Prostate gland (tissue), 2 donors: ENCODE results near the gene CELF1. TPM values are rescaled to one million over a fixed set of nuclear protein-coding genes. Genes with fewer than 3 reads are reported as not detected.

Experiments used
- DNase-seq: peaks from one replicate; pipeline ENCODE4 v3.0.0-alpha.2; 2019; ENCODE audit warnings: low spot score
- H3K27ac ChIP-seq, 2 donors: fragments of 200-600 bp; sonication (generic); 2 replicates each; pipeline ENCODE4 v1.5.1; 2017 to 2019
- H3K27me3 ChIP-seq: fragments of 200-600 bp; sonication (generic); replicated peaks from 2 replicates; pipeline ENCODE4 v1.5.1; 2019; ENCODE audit not compliant: insufficient read depth
- H3K36me3 ChIP-seq, 2 donors: fragments of 200-600 bp; sonication (generic); 1 replicate in 1 of 2; 2 replicates in 1 of 2; pipeline versions ENCODE4 v1.5.1 to v1.8.1; 2017 to 2019
- H3K4me1 ChIP-seq: fragments of 200-600 bp; sonication (generic); replicated peaks from 2 replicates; pipeline ENCODE4 v1.5.1; 2019
- H3K4me3 ChIP-seq, 2 donors: fragments of 200-600 bp; sonication (generic); 2 replicates each; pipeline ENCODE4 v1.5.1; 2017 to 2019
- H3K9me3 ChIP-seq: fragments of 200-600 bp; sonication (generic); 2 replicates; pipeline ENCODE4 v1.5.1; 2017
- POLR2A ChIP-seq: fragments of 450-650 bp; IDR thresholded peaks from one replicate; pipeline ENCODE4 v1.6.1; 2016; ENCODE audit warnings: antibody characterized with exemption, mild to moderate bottlenecking
- POLR2AphosphoS5 ChIP-seq: sonication (generic); formaldehyde crosslinking; IDR thresholded peaks from one replicate; pipeline ENCODE4 v1.6.1; 2017; ENCODE audit warnings: antibody characterized with exemption
- WGBS: methylation state at CpG from one replicate; pipeline ENCODE4 v1.1.5; 2018; 5-methylcytosine and 5-hydroxymethylcytosine counted together
- intact Hi-C: fragments of 100-400 bp; cut with DNase I; formaldehyde crosslinking; loops from one replicate; pipeline ENCODE4 v1.14.2; 2022
- total RNA-seq, 2 donors: library from RNA; depleted of rRNA; stranded (reverse); fragments of >200 nt; gene quantifications; one replicate each; pipeline ENCODE4 v1.1.0, GENCODE V29; 2016
- TF ChIP-seq, protein P1 (sequence below), 4 experiments: fragments of 200-600 bp in 2 of 4; fragments of 450-650 bp in 2 of 4; sonication (generic) in 2 of 4; IDR thresholded peaks; 1 replicate in 3 of 4; 2 replicates in 1 of 4; pipeline ENCODE4 v1.5.1; 2016 to 2019; ENCODE audit warnings: antibody characterized with exemption in 4 of 4, mild to moderate bottlenecking in 2 of 4, moderate library complexity in 2 of 4

CELF1 gene
- total RNA-seq, 2 donors from 2014 or later = 68.9 to 134 TPM

DNA sequence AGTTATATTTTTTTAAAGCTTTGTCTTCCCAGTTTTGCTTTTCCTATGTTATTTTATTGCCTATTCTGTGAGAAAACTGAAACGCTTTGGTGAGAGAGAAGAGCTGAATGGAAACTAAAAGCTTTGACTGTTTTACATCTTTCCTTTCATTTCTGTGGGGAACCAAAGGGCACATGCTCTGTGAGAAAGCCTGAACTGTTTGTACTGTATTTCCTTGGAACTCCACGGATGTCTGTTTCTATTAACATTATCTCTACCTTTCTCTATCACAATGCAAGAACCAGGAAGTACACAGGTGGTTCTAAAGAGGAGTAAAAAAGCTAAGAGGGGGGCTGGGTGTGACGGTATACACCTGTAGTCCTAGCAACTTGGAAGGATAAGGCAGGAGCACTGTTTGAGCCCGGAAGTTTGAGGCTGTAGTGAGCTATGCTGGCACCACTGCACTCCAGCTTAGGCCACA is 43.8 kb downstream of the CELF1 start:
- Histone ChIP-seq H3K4me1 (peaks cover 11% of the 10 kb centered on the region), H3K27ac (no peak overlapping the region), H3K4me3 (no peak overlapping the region), H3K9me3 (no peaks in the 10 kb centered on the region), H3K36me3 (no peaks in the 10 kb centered on the region), H3K27me3 (no peaks in the 10 kb centered on the region)
- WGBS = 27% methylated on average over 4 of the region's 4 CpGs
- intact Hi-C loops = no loop called here
- no peak for DNase-seq
- TF ChIP-seq POLR2A (no peak), POLR2AphosphoS5 (no peak)
- TF ChIP-seq, protein P1, sequence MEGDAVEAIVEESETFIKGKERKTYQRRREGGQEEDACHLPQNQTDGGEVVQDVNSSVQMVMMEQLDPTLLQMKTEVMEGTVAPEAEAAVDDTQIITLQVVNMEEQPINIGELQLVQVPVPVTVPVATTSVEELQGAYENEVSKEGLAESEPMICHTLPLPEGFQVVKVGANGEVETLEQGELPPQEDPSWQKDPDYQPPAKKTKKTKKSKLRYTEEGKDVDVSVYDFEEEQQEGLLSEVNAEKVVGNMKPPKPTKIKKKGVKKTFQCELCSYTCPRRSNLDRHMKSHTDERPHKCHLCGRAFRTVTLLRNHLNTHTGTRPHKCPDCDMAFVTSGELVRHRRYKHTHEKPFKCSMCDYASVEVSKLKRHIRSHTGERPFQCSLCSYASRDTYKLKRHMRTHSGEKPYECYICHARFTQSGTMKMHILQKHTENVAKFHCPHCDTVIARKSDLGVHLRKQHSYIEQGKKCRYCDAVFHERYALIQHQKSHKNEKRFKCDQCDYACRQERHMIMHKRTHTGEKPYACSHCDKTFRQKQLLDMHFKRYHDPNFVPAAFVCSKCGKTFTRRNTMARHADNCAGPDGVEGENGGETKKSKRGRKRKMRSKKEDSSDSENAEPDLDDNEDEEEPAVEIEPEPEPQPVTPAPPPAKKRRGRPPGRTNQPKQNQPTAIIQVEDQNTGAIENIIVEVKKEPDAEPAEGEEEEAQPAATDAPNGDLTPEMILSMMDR (IDR thresholded peaks at IDR 0.05) = no peak

DNA sequence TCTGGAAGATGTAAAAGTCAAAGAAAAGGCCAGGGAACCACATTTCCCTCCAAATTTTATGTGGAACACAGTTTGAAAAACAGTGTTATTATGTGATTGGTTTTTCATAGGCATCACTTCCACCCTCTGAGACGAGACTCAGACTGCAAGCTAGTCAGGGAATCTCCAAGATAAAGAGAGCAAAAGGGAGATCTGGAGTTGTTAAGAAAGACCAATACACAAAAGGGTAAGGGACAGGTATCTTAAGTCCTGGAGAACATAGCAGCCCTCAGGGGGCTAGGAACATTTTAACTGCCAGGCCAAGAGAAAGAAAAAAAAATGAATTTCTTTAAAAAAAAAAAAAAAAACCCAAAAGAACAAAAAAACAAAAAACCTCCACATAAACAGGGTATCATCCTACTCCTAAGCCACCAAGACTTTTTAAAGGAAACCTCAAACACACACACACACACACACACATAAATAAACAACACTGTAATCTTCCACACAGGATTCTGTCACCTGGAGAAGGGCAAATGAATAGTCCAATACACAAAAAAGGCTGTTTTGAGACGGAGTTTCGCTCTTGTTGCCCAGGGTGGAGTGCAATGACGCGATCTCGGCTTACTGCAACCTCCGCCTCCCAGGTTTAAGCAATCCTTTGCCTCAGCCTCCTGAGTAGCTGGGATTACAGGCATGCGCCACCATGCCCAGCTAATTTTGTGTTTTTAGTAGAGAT is 44.5 kb downstream of the CELF1 start:
- Histone ChIP-seq H3K4me3 (no peak overlapping the region), H3K27me3 (no peaks in the 10 kb centered on the region), H3K4me1 (peaks cover 11% of the 10 kb centered on the region), H3K9me3 (no peaks in the 10 kb centered on the region), H3K27ac (no peak overlapping the region), H3K36me3 (no peaks in the 10 kb centered on the region)
- DNase-seq = no peak
- intact Hi-C loops = no loop called here
- TF ChIP-seq POLR2AphosphoS5 (no peak), POLR2A (no peak)
- TF ChIP-seq, protein P1 (IDR thresholded peaks at IDR 0.05) = no peak
- WGBS = 89% methylated on average over 8 of the region's 8 CpGs

DNA sequence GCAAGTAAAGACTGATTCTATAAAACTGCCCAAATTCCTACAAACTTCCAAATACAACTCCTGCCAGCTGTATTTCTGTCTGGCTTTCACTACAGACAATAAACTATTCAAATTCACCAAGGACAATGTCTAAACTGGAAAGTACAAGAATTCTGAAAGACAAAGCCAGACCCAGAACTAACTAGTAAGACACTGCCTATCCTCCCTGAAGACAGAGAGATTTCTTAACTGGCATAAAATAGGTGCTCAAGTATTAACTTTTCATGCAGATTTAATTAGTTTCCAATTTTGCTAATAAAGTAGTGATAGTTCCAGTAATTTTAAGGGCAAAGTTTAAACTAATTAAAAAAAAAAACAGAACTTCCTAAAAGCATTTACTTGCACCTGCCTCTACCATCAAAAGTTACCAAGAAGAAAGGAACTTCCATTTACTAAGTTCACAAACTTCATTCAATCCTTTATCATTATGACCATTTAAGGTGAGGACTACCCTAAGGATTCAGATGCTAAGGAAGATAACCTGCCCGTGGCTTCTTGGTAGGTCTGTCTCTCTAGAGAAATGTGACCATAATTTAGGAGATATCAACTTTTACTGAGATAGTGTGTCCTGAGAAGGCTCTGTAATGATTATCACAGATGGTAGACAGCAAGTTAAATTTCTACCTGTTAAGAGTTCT is 45.2 kb downstream of the CELF1 start:
- Histone ChIP-seq H3K27ac (no peak overlapping the region), H3K4me1 (peaks cover 11% of the 10 kb centered on the region), H3K36me3 (no peaks in the 10 kb centered on the region), H3K27me3 (no peaks in the 10 kb centered on the region), H3K4me3 (no peak overlapping the region), H3K9me3 (no peaks in the 10 kb centered on the region)
- TF ChIP-seq POLR2A (no peak), POLR2AphosphoS5 (no peak)
- TF ChIP-seq, protein P1 (IDR thresholded peaks at IDR 0.05) = no peak
- no peak for DNase-seq
- WGBS = 39% methylated on average over 1 of the region's 1 CpG
- intact Hi-C loops = no loop called here

DNA sequence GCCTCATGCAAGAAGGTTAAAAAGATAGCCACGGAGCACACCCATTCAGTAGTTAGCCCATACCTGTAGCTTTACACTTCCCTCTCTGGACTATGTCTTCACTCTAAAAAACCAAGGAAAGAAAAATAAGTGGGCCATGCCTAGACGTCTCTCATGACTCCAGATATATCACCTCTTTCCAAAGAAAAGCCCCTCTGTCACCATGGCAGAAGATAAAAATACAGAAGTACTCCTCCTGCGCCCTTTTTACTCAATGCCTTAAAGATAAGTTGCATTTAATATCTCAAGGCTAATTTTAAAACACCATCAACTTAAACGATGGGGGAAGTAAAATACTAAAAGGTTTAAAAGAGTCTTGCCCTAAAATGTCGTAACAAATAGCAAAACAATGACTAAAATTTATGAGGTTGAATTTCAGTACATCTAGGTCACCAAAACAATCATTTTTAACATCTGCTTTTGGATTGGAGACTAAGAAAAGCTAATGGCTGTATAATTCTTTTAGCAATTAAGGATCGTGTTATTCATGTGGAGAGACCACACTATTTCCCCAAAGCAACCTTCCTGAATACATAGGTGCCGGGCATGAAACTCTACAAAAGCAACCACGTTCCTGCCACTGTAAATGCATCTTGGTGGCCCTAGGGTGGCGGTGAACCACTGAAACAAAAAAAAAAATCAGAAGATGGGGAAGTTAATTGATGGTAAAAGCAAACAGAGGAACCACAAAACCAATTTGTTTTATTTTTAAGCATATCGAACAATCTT is 46.0 kb downstream of the CELF1 start:
- no peaks in the 10 kb centered on the region for H3K27me3 ChIP-seq
- peaks cover 11% of the 10 kb centered on the region for H3K4me1 ChIP-seq
- DNase-seq = no peak
- no peaks in the 10 kb centered on the region for H3K36me3 ChIP-seq
- TF ChIP-seq POLR2AphosphoS5 (no peak), POLR2A (no peak)
- TF ChIP-seq, protein P1 (IDR thresholded peaks at IDR 0.05) = no peak
- no peaks in the 10 kb centered on the region for H3K9me3 ChIP-seq
- H3K27ac ChIP-seq = no peak overlapping the region
- WGBS = 31% methylated on average over 10 of the region's 10 CpGs
- H3K4me3 ChIP-seq = no peak overlapping the region
- intact Hi-C loops = no loop called here
